GM18951 (cell line): ENCODE measurements around the gene IFNW1.

Experiments
- POLR2A ChIP-seq: IDR thresholded peaks from 4 replicates; pipeline ENCODE4 v1.6.1; 2011; ENCODE audit warnings: mild to moderate bottlenecking; ENCODE audit not compliant: insufficient read length, insufficient read depth; ENCODE audit errors: extremely low read depth
- in situ Hi-C: fragments of 300-500 bp; cut with MboI; formaldehyde crosslinking; loops from one replicate; pipeline ENCODE4 v1.12.0; 2022; ENCODE audit warnings: low sequenced_read_pairs, mixed read lengths, inconsistent platforms; ENCODE audit not compliant: unreplicated experiment

The IFNW1 gene

DNA sequence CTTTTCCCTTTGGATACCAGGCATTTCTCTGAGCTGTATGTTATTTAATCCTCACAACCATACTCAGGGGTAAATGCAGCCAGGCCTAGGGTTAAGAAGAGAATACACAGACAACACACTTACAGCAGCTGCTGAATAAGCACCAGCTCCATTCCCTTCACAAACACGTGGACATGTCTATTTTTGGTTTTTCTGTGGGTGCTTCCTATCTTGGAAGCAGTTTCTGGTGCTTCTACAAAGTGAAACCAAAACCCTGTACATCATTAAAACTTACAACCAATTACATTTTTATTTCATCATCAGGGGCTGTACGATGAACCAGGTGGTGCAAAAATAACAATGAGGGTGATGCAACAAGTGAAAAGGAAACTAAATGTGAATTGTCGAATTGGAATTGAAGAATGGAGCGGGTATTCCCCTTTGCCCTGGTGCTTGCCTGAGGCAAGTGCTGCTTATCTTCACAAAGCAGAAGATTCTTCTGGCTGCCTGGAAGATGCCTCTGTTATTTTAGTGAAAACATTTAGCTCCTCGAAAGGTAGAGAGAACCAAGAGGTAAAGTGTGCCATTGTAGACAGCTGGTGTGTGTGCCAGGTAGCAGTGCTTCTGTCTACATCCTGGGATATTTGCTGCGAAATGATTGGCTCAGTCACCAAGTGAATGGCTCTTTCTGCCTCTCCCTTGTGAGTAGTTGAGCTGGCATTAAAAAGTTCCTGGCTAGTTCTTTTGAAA lies 45.3 kb downstream of the IFNW1 start:
- TF ChIP-seq POLR2A = no peak
- in situ Hi-C loops = no loop called here

DNA sequence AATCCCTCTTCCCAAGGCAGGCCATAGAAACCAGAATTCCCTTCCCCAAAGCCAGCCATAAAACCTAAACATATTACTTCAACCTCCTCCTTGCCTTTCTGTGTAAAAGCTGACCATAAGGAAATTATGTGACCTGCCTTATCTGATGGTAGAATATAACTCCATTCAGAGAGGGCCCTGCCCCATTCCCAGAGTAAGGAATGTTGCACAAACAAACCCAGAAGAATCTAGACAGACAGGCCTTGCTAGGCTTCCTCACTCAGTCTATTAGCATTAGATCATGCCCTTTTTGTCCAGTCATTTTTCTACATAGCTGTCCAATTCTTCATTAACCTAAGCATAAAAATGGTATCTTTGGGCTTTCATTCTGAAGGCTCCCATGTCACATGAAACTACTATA lies 46.1 kb downstream of the IFNW1 start:
- no peak for TF ChIP-seq POLR2A
- in situ Hi-C loops = no loop called here
